ENCODE results near the gene LINS1. TPM values are rescaled to one million over a fixed set of nuclear protein-coding genes. Genes with fewer than 3 reads are reported as not detected.

Gene LINS1
- total and polyA plus RNA-seq, 2 of the 8 experiments (the other 6 are each of a cell fraction or from before 2014, with no cell fraction given) = 4.2 to 8.1 TPM

DNA sequence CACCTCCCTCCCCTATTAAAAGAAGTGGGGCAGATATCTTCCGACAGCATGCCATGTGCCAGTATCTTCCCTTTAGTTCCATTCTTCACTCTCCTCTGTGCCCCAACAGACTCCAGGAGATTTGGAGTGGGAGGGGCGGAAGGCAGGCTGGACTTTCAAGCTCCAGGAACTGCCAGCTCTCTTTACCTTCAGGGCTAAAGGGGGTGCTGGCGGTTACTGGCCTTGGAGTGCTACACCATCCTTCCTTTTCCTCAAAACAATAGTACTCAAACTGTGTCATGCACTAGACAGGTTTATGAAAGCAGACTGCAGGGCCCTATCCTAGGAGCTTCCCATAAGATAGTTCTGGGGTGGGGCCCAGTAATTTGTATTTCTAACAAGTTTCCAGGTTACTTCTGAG lies 6.0 kb downstream of the LINS1 start:
- H2BK20ac ChIP-seq (ENCODE audit: low read length) = no peak overlapping the region
- H3K79me2 ChIP-seq (ENCODE audit: control insufficient read depth in 1 of 2, insufficient read depth in 2 of 2, low read length in 2 of 2) = peaks cover 0 to 17% of the 10 kb centered on the region in 2 experiments; a peak in 3 of 4 replicates
- H3K79me1 ChIP-seq (ENCODE audit: low read depth, low read length) = no peaks in the 10 kb centered on the region; the same call in 1 of the 2 replicates
- no peak overlapping the region for H2BK120ac ChIP-seq (replicated peaks; ENCODE audit: low read depth, low read length)
- H2BK12ac ChIP-seq (ENCODE audit: low read depth, low read length) = no peak overlapping the region
- no peak for TF ChIP-seq MAX (IDR thresholded peaks at IDR 0.05)
- no peak for TF ChIP-seq CBX8 (IDR thresholded peaks at IDR 0.05; ENCODE audit: borderline replicate concordance, low read depth, low read length)
- no peak for TF ChIP-seq ATF2 (IDR thresholded peaks at IDR 0.05; ENCODE audit: low read length)
- 0 out of 2 replicates have a peak, but pooled peaks cover 3% of the 10 kb centered on the region for H3K23me2 ChIP-seq (ENCODE audit: low read depth, low read length)
- H4K5ac ChIP-seq (ENCODE audit: insufficient read length, low read depth, low read length) = no peak overlapping the region
- no peak overlapping the region for H3K56ac ChIP-seq (replicated peaks; ENCODE audit: insufficient read length, low read depth, low read length)
- FAIRE-seq = no peak
- H3K9ac ChIP-seq (replicated peaks in 1 of 4; ENCODE audit: extremely low read depth in 1 of 4, low read depth in 3 of 4, low read length in 3 of 4) = no peak overlapping the region
- no peak overlapping the region for H3K4me2 ChIP-seq (ENCODE audit: insufficient read depth in 1 of 2, low read depth in 2 of 2, low read length in 2 of 2)
- H4K20me1 ChIP-seq (replicated peaks in 1 of 2; ENCODE audit: control insufficient read depth in 1 of 2, insufficient read depth in 2 of 2, low read length in 2 of 2) = no peaks in the 10 kb centered on the region
- no peaks in the 10 kb centered on the region for H3K36me3 ChIP-seq (ENCODE audit: control insufficient read depth in 2 of 4, insufficient read depth in 4 of 4, low read length in 3 of 4)
- H2AFZ ChIP-seq (ENCODE audit: low read length) = no peak overlapping the region
- POLR2A ChIA-PET (ENCODE audit: partially characterized antibody) = no interaction called here
- 100% methylated on average over 2 of the region's 3 CpGs; no CpG with 5 or more reads in 1 of the 2 experiments for WGBS, 2 experiments (ENCODE audit: extremely low coverage in 1 of 2, insufficient coverage in 1 of 2, insufficient read length in 1 of 2, insufficient replicate concordance in 2 of 2, low coverage in 1 of 2, low lambda C conversion rate in 2 of 2, missing lambda C conversion rate in 1 of 2)
- H2BK15ac ChIP-seq (ENCODE audit: low read length) = no peak overlapping the region
- no peak overlapping the region for H4K91ac ChIP-seq (replicated peaks; ENCODE audit: insufficient read length, low read length)
- H2AK5ac ChIP-seq (ENCODE audit: low read depth, low read length) = no peak overlapping the region
- peaks cover 0 to 4% (median 2%) of the 10 kb centered on the region in 4 experiments; a peak in 3 of 7 replicates for H3K4me1 ChIP-seq (replicated peaks in 1 of 4; ENCODE audit: control insufficient read depth in 3 of 4, insufficient read depth in 4 of 4, low read length in 3 of 4)
- H3K27ac ChIP-seq (ENCODE audit: low read depth, low read length) = no peak overlapping the region
- H3K14ac ChIP-seq (ENCODE audit: insufficient read length) = no peak overlapping the region
- H3K9me3 ChIP-seq (ENCODE audit: insufficient read depth in 2 of 2, low read depth in 1 of 2, low read length in 1 of 2) = peaks cover 3 to 5% of the 10 kb centered on the region in 2 experiments; a peak in 2 of 4 replicates
- no peaks in the 10 kb centered on the region for H3K27me3 ChIP-seq (replicated peaks in 1 of 4; ENCODE audit: control insufficient read depth in 3 of 4, extremely low read depth in 1 of 4, insufficient read depth in 3 of 4, low read length in 3 of 4)
- no peak overlapping the region for H3K4ac ChIP-seq (replicated peaks; ENCODE audit: insufficient read length, low read depth, low read length)
- CTCF ChIA-PET (ENCODE audit: partially characterized antibody) = no interaction called here
- no peak overlapping the region for H2BK5ac ChIP-seq (ENCODE audit: low read depth, low read length)
- DNase-seq (ENCODE audit: low read depth in 1 of 2, low spot score in 2 of 2) = no peak
- no peak overlapping the region for H3K23ac ChIP-seq (ENCODE audit: insufficient read length)
- no peak overlapping the region for H3K4me3 ChIP-seq (ENCODE audit: extremely low read depth in 1 of 4, insufficient read depth in 2 of 4, low read depth in 3 of 4, low read length in 4 of 4)
- H3K18ac ChIP-seq (ENCODE audit: extremely low read depth, low read length) = no peak overlapping the region
- no peak overlapping the region for H4K8ac ChIP-seq (ENCODE audit: extremely low read depth, insufficient read depth, low read length)

All from H1 (cell line).